Duodenal mucosa (tissue), 2 donors: ENCODE measurements around the gene FGFBP1.
"Not testable (repeated sequence)": the region's sequence is repeated elsewhere in the genome, so short reads cannot be mapped to it uniquely, and the experiment has no call there.

ENCODE experiments used
- H3K27ac ChIP-seq: one replicate; pipeline ENCODE4 v1.7.0; 2013; ENCODE audit warnings: low read depth, low read length
- H3K27me3 ChIP-seq, 2 donors: one replicate each; pipeline ENCODE4 v1.7.0; 2013; ENCODE audit warnings: low read length in 2 of 2, control low read depth in 1 of 2; ENCODE audit not compliant: insufficient read depth in 2 of 2, control insufficient read depth in 1 of 2
- H3K36me3 ChIP-seq, 2 donors: one replicate each; pipeline ENCODE4 v1.7.0; 2013; ENCODE audit warnings: low read length in 2 of 2, control low read depth in 1 of 2; ENCODE audit not compliant: insufficient read depth in 2 of 2, control insufficient read depth in 1 of 2
- H3K4me1 ChIP-seq, 2 donors: one replicate each; pipeline ENCODE4 v1.7.0; 2013; ENCODE audit warnings: low read length in 2 of 2, control low read depth in 1 of 2; ENCODE audit not compliant: insufficient read depth in 2 of 2, control insufficient read depth in 1 of 2
- H3K4me3 ChIP-seq, 2 donors: one replicate each; pipeline ENCODE4 v1.7.0; 2013; ENCODE audit warnings: low read length in 2 of 2, low read depth in 1 of 2
- H3K9ac ChIP-seq, 2 donors: one replicate each; pipeline ENCODE4 v1.7.0; 2013; ENCODE audit warnings: low read length in 2 of 2, low read depth in 1 of 2
- H3K9me3 ChIP-seq, 2 donors: one replicate each; pipeline ENCODE4 v1.7.0; 2013; ENCODE audit warnings: low read length in 2 of 2, control low read depth in 1 of 2; ENCODE audit not compliant: control insufficient read depth in 1 of 2

Gene FGFBP1

DNA sequence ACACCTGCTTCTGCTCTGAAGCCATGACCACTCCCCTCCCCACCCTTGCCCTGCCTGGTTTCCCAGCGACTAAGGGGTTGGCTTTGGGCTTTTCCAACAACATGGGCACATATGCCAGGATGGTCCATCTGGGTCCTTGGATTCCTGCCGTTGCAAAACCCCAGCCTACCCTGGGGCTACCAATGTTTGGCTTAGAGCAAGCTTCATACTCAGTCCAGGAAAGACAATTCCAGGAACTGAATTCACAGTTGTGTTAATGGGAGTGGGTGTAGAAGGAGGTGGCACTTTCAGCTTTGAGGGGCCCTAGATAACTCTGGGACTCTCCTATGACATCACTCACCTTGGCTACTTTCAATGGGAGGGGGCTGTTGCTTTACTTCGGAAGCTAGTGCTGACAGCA, 9.0 kb downstream of the FGFBP1 start:
- no peak overlapping the region for H3K9ac ChIP-seq
- H3K9me3 ChIP-seq = no peaks in the 10 kb centered on the region
- H3K4me1 ChIP-seq = no peaks in the 10 kb centered on the region
- no peak overlapping the region for H3K27ac ChIP-seq
- H3K36me3 ChIP-seq = no peaks in the 10 kb centered on the region
- H3K27me3 ChIP-seq = no peaks in the 10 kb centered on the region
- H3K4me3 ChIP-seq = no peak overlapping the region

DNA sequence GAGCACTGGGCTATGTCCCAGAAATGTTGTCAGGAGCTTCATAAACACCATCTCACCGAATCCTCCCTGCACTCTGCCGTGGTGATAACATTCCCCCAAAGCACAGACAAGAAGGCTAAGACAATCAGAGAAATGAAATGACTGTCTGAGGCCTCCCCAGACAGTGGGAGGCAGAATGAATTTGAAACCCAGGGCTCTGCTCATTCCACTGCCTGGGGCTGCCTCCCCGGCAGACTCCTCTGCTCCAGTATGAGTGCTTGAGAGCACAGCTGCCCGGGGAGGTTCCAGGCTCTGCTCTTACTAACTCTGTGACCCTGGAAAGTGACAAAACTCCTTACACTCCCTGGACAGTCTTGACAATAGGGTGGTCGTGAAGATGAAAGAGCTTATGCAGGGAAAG, 9.7 kb downstream of the FGFBP1 start:
- no peak overlapping the region for H3K4me3 ChIP-seq
- H3K27ac ChIP-seq = no peak overlapping the region
- H3K4me1 ChIP-seq = no peaks in the 10 kb centered on the region
- H3K9me3 ChIP-seq = no peaks in the 10 kb centered on the region
- H3K27me3 ChIP-seq = no peaks in the 10 kb centered on the region
- no peak overlapping the region for H3K9ac ChIP-seq
- no peaks in the 10 kb centered on the region for H3K36me3 ChIP-seq

- no peaks in the 10 kb centered on the region for H3K36me3 ChIP-seq
- H3K4me3 ChIP-seq = no peak overlapping the region
- H3K4me1 ChIP-seq = no peaks in the 10 kb centered on the region
- no peaks in the 10 kb centered on the region for H3K27me3 ChIP-seq
- no peak overlapping the region for H3K9ac ChIP-seq
- no peak overlapping the region for H3K27ac ChIP-seq
- H3K9me3 ChIP-seq = no peaks in the 10 kb centered on the region
Measured at GRCh38 chr4:15926486-15926885, 12.1 kb downstream of the FGFBP1 start.

- Histone ChIP-seq H3K4me1 (no peaks in the 10 kb centered on the region), H3K9ac (no peak overlapping the region), H3K9me3 (no peaks in the 10 kb centered on the region), H3K27me3 (no peaks in the 10 kb centered on the region), H3K36me3 (no peaks in the 10 kb centered on the region), H3K4me3 (no peak overlapping the region), H3K27ac (no peak overlapping the region)
Measured at GRCh38 chr4:15925830-15926229, 12.7 kb downstream of the FGFBP1 start.

DNA sequence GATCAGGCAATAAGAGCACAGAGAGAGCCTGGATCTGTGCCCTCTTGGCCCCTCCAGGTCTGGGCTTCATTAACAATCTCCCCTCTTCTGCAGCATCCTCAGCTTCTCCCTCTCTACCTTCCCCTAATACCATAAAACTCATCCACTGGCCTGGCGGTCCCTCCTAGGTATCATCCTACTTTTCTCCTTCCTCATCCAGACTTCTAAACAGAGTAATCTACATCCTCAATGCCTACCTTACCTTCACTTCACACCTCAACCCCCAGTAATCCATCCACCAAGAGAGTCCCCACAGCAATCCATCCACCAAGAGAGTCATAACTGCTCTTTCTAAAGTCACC, 17.0 kb downstream of the FGFBP1 start:
- Histone ChIP-seq H3K4me3 (no peak overlapping the region), H3K36me3 (no peaks in the 10 kb centered on the region), H3K4me1 (peaks cover 8 to 11% of the 10 kb centered on the region in 2 donors), H3K9ac (no peak overlapping the region), H3K9me3 (no peaks in the 10 kb centered on the region), H3K27ac (no peak overlapping the region), H3K27me3 (no peaks in the 10 kb centered on the region)

GRCh38 chr4:15920723-15921591, 17.6 kb downstream of the FGFBP1 start:
- Histone ChIP-seq H3K27ac (no peak overlapping the region), H3K9me3 (no peaks in the 10 kb centered on the region), H3K9ac (no peak overlapping the region), H3K4me1 (peaks cover 8 to 11% of the 10 kb centered on the region in 2 donors), H3K27me3 (no peaks in the 10 kb centered on the region), H3K36me3 (no peaks in the 10 kb centered on the region), H3K4me3 (no peak overlapping the region)

- Histone ChIP-seq H3K27ac (no peak overlapping the region), H3K36me3 (no peaks in the 10 kb centered on the region), H3K4me1 (peaks cover 8 to 11% of the 10 kb centered on the region in 2 donors), H3K4me3 (peak overlapping the region in 1 of 2 donors; percentile 37), H3K9ac (no peak overlapping the region), H3K27me3 (peaks cover 0 to 2% of the 10 kb centered on the region in 2 donors), H3K9me3 (no peaks in the 10 kb centered on the region)
Measured at GRCh38 chr4:15918484-15919129, 19.9 kb downstream of the FGFBP1 start.

DNA sequence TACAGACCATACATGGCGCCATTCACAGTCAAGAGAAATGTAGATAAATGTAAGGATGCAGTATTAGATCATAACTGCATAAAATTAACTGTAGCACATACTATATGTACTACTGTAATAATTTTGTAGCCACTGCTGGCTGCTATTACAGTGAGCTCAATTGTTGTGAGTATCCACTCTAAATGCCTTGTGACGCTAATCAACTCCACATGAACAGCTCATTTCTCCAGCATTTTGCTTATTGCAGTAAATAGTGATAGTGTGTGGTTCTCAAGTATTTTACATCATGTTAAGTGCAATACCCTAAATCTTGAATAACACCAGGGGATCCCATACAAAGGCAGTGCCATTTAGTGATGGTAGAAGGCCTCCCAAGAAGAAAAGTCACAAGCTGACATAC, 21.2 kb downstream of the FGFBP1 start:
- H3K9me3 ChIP-seq = no peaks in the 10 kb centered on the region
- peaks cover 8 to 11% of the 10 kb centered on the region in 2 donors for H3K4me1 ChIP-seq
- H3K36me3 ChIP-seq = no peaks in the 10 kb centered on the region
- H3K9ac ChIP-seq = no peak overlapping the region
- no peak overlapping the region for H3K4me3 ChIP-seq
- peaks cover 0 to 4% of the 10 kb centered on the region in 2 donors for H3K27me3 ChIP-seq
- no peak overlapping the region for H3K27ac ChIP-seq

GRCh38 chr4:15916358-15916757, 22.2 kb downstream of the FGFBP1 start:
- not testable (repeated sequence) for H3K9me3 ChIP-seq, H3K36me3 ChIP-seq, H3K4me3 ChIP-seq, H3K9ac ChIP-seq, H3K27me3 ChIP-seq, H3K27ac ChIP-seq
- H3K4me1 ChIP-seq = peaks cover 8 to 11% of the 10 kb centered on the region in 2 donors

GRCh38 chr4:15914736-15915135, 23.8 kb downstream of the FGFBP1 start:
- H3K4me1 ChIP-seq = peaks cover 8 to 11% of the 10 kb centered on the region in 2 donors
- H3K36me3 ChIP-seq = no peaks in the 10 kb centered on the region
- peaks cover 0 to 4% of the 10 kb centered on the region in 2 donors for H3K27me3 ChIP-seq
- H3K9me3 ChIP-seq = no peaks in the 10 kb centered on the region
- H3K9ac ChIP-seq = no peak overlapping the region
- H3K27ac ChIP-seq = no peak overlapping the region
- no peak overlapping the region for H3K4me3 ChIP-seq
